HG03575 (cell line): ENCODE measurements around the gene CFAP65.

Source experiments
- ATAC-seq: cut with Tn5 transposase; IDR thresholded peaks from one replicate; pipeline ENCODE4 v1.9.1; 2021; ENCODE audit not compliant: unreplicated experiment, insufficient number of reproducible peaks, low FRiP score; ENCODE audit errors: extremely low read depth

Gene CFAP65

GRCh38 chr2:219021591-219021990, 19.7 kb downstream of the CFAP65 start:
- no peak for ATAC-seq

DNA sequence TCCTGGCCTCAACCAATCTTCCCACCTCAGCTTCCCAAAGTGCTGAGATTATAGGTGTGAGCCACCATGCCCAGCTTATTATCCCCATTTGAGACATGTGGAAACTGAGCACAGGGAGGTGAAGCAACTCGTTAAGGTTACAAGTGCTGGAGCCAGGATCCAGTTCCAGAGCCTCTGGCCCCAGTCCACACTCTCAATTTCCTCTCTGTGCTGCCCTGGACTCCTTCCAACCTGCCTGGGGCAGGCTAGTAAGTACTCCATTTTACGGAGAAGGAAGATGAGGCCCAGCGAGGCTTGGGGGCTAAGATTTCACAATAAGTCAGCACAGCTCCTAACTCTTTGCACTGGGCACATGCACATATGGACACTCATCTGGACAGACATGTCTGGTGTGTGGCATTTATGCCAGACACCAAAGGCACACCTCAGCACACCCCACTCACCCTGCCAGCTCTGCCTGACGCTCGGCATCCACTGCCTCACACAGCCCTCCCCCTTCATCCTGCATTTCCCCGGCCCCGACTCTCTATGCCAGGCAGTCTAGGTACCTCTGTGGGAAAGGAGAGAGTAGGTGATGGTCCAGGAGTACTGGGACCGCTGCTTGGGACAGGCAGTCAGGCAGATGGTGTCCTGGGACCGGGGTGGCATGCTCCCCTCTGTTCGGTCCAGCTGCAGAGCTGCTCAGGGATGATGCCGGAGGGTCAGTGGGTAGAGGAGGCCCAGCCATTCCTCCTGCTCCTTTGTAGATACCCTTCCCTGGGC, 20.5 kb downstream of the CFAP65 start:
- no peak for ATAC-seq

DNA sequence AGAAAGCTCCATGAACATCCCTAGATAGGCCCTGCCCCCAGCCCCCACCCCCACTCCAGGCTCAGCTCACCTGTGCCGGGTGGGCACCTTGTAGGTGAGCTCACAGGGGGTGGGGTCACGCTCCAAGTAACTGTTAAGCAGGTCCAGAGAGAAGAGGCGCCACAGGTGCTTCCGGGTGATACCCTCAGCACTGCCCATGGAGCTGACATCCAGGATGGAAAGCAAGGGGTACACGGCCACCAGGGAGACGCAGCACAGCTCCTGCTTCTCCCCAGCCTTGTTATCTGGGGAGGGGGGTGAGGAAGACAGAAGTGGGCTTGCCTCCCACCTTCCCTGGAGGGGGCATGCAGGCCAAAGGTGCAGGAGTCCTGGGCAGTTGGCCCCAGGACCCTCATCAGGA, 21.9 kb downstream of the CFAP65 start:
- no peak for ATAC-seq

GRCh38 chr2:219018726-219019125, 22.6 kb downstream of the CFAP65 start:
- ATAC-seq = no peak

- ATAC-seq = no peak
These were observed 23.0 kb downstream of the CFAP65 start for GRCh38 chr2:219018286-219018685.

- no peak for ATAC-seq
These were observed 23.9 kb downstream of the CFAP65 start for GRCh38 chr2:219017201-219017931.

DNA sequence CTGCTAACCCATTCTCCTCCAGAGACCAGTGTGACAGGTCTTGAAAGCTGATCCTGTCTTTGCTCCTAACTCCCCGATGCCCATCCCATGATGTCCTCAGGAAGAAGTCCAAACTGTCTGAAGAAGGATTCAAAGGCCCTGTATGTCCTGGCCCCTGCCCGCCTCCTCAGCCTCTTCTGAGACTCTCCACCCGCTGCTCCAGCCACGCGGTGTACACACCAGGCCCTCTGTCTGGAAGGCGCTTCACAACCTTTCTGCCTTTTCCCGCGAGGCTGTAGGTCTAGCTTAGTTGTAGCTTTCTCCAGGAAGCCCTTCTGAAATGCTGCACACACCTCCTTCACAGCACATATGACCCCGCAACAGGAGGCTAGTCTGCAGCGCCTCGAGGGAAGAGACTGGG, 24.6 kb downstream of the CFAP65 start:
- no peak for ATAC-seq

DNA sequence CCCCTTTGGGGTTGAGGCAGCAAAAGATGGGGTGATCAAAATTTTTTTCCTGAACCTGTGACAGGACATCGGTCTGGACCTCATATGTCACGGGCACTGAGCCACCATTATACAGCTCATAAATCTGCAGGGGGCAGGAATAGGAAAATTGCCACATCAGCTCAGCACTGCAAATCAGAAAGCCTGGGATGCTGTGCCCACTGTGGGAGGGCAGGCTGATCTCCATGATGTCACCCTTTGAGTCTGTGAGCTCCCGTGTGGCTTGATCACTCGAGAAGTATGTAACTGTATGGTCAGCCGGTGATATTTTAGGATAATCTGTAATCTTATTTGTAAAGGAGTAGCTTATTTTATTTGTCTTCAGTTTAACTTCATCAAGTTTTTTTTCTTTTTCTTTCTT, 30.4 kb downstream of the CFAP65 start:
- no peak for ATAC-seq

DNA sequence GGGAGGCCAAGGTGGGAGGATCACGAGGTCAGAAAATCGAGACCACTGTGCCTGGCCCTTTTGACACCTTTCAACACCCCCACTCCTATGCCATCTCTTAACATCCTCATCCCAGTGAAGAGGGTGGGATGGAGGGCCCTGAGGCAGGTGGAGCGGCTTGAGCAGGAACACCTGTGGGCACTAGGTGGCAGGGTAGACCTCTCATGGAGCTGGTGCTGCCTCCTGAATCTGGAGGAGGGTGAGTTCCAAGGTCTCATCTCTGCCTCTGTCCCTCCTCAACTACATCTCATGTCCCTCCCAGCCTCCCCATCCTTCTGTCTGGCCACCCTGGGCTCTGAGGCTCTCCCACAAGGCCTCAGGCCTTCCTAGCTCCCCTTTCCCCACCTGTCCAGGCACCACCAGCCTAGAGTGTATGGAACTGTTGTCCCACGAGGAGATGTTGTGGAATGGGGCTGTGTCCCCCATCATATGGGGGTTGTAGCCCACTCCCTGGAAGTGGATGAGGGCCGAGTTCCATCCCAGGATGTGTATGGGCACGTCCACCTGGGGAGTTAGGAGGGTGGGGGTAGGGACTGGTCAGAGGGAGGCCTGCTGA, 31.1 kb downstream of the CFAP65 start:
- no peak for ATAC-seq

- ATAC-seq = no peak
These were observed 32.0 kb downstream of the CFAP65 start for GRCh38 chr2:219009294-219009693.

DNA sequence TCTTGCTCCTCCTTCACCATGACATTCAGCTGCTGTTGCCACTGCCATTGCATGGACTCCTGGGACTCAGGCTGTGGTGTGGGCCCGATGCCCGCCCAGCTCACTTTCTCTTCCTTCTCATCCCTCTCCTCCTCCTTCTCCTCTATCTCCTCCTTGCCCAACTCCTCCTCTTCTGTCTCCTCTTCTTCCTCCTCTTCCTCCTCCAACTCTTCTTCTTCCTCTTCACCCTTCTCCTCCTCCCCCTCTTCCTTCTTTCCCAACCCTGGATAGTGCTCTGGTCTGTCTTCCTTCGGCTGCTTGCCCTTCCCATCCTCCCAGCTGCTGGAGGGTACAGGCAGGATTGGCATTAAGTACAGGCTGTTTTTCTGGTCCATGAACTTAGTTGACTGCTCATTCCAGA, 37.3 kb downstream of the CFAP65 start:
- no peak for ATAC-seq

- no peak for ATAC-seq
These were observed 38.1 kb downstream of the CFAP65 start for GRCh38 chr2:219003267-219003634.

GRCh38 chr2:219002395-219003266, 38.7 kb downstream of the CFAP65 start:
- no peak for ATAC-seq

DNA sequence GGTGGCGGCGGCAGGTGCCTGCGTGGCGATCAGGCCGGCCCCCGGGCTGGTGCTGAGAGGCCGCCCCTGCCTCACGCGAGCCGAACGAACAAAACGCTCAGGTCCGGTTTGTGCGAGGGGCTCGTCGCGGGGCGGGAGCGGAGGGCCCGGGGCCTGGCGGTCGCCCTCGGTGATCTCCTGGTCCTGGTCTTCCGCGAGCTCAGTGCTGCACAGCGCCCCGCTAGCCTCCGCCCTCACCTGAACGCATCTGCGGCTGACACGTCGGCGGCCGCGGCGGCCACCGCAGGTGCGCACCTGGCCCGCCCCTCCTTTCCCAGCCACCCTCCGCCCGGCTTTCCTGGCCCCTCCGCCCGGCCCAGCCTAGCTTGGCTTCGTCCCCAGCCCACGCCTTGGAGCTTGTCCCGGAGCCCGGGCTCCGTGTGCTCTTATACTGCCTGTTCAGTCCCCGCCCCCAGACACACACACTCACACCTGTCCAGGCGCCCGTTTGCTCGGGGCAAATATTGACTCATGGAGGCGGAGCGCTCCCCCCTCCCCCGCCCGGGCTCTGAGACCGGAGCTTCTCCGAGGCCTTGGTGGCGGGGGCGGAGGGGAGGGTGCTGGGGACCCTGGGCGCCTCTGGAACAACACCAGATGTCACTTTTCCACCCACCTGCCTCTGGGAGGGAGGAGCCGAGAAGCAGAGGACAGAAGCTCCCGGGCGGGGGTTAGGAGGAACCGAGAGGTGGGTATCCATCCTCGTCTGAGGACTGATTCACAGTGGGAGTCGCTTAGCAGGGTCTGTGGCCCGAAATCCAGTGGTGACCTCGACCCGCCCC, 39.5 kb downstream of the CFAP65 start:
- ATAC-seq = no peak

DNA sequence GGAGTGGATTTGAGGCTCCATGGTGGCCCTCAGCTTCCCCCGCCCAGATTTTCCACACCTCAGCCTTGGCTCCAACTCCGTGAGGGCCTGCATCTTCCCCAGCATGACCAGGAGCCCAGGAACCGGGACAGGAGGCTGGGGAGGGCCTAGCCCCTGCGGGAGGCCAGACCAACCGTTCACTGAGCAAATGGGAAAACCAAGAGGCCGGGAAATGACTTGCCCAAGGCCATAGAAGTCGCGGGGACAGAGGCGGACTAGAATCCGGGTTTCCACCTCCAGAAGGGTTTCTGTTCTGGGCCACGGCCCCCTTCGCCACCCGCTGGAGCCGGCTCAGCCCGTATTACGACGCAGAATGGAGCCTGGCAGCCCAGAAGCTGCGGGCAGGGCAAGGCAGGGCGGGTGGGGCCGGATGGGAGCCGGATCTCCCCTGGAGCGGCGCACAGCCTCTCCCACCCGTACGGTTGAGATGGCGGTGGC, 40.2 kb downstream of the CFAP65 start:
- ATAC-seq = no peak

DNA sequence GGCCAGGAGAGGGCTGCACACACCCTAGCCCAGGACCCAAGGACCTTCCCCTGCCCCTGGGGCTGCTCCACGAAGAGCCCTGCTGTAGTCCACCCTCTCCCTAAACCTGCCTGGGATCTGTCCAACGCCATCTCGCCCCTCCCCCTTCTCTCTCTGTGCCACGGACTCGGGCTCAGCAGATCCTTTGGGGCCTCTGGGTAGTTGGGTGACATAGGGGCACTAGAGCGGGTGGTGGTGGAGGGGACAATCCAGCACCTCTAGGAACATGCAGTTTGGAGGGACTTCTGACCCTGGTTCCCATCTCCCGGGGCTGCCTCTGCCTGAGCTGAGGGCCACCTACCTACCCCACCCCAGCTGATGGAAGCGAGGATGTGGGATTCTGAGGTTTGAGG, 40.8 kb downstream of the CFAP65 start:
- ATAC-seq = no peak

- ATAC-seq = no peak
These were observed 41.3 kb downstream of the CFAP65 start for GRCh38 chr2:218999881-219000568.
